Fibroblast of lung (primary cell): ENCODE results near the gene PRIM1. TPM values are rescaled to one million over a fixed set of nuclear protein-coding genes. Genes with fewer than 3 reads are reported as not detected.
"Not testable (repeated sequence)": the region's sequence is repeated elsewhere in the genome, so short reads cannot be mapped to it uniquely, and the experiment has no call there.

ENCODE experiments used
- DNase-seq, 2 donors: peaks; one replicate each; pipeline versions ENCODE4 v3.0.0 to v3.0.0-alpha.2; 2010; ENCODE audit warnings: low read depth in 2 of 2
- H2AFZ ChIP-seq: 2 replicates; pipeline ENCODE4 v1.5.1; 2012; ENCODE audit warnings: low read length, control low read depth, inconsistent platforms
- H3K27ac ChIP-seq: 2 replicates; pipeline ENCODE4 v1.5.1; 2011; ENCODE audit warnings: low read length, control low read depth; ENCODE audit not compliant: insufficient read depth
- H3K27me3 ChIP-seq: 2 replicates; pipeline ENCODE4 v1.5.1; 2011; ENCODE audit warnings: mild to moderate bottlenecking, low read length; ENCODE audit not compliant: control insufficient read depth, insufficient read depth
- H3K36me3 ChIP-seq: 2 replicates; pipeline ENCODE4 v1.5.1; 2011; ENCODE audit warnings: low read length; ENCODE audit not compliant: control insufficient read depth, insufficient read depth
- H3K4me1 ChIP-seq: 2 replicates; pipeline ENCODE4 v1.5.1; 2011; ENCODE audit warnings: low read length; ENCODE audit not compliant: control insufficient read depth, insufficient read depth; ENCODE audit errors: extremely low read depth
- H3K4me2 ChIP-seq: 2 replicates; pipeline ENCODE4 v1.5.1; 2011; ENCODE audit warnings: low read length, control low read depth; ENCODE audit not compliant: insufficient read depth; ENCODE audit errors: extremely low read depth
- H3K4me3 ChIP-seq, 4 experiments: fragments of 200-600 bp in 1 of 4; sonication (generic) in 1 of 4; replicated peaks in 1 of 4; 2 replicates each; pipeline ENCODE4 v1.5.1; 2011 to 2016; ENCODE audit warnings: low read length in 4 of 4, low read depth in 3 of 4, mild to moderate bottlenecking in 3 of 4, control low read depth in 2 of 4, inconsistent platforms in 1 of 4, mixed read lengths in 1 of 4; ENCODE audit not compliant: insufficient read depth in 1 of 4; ENCODE audit errors: control extremely low read depth in 1 of 4
- H3K79me2 ChIP-seq: 2 replicates; pipeline ENCODE4 v1.5.1; 2012; ENCODE audit warnings: mild to moderate bottlenecking, low read length, inconsistent platforms; ENCODE audit not compliant: control insufficient read depth, insufficient read depth
- H3K9ac ChIP-seq: 2 replicates; pipeline ENCODE4 v1.5.1; 2011; ENCODE audit warnings: mild to moderate bottlenecking, low read length, control low read depth; ENCODE audit not compliant: insufficient read depth
- H3K9me3 ChIP-seq: 2 replicates; pipeline ENCODE4 v1.5.1; 2012; ENCODE audit warnings: low read depth, low read length; ENCODE audit not compliant: control insufficient read depth, insufficient read depth
- H4K20me1 ChIP-seq: 2 replicates; pipeline ENCODE4 v1.5.1; 2011; ENCODE audit warnings: low read length; ENCODE audit not compliant: control insufficient read depth, insufficient read depth; ENCODE audit errors: extremely low read depth
- EZH2 ChIP-seq: IDR thresholded peaks from 2 replicates; pipeline ENCODE4 v1.5.1; 2012; ENCODE audit warnings: low read length, control low read depth, mild to moderate bottlenecking; ENCODE audit errors: missing control alignments
- polyA minus RNA-seq: library from RNA; depleted of rRNA, polyadenylated mRNA; stranded (reverse); fragments of >200 nt; gene quantifications from 2 replicates; pipeline ENCODE4 v1.2.3, GENCODE V29; 2011; ENCODE audit warnings: low replicate concordance
- polyA plus RNA-seq, 2 donors: library from polyadenylated mRNA; depleted of rRNA in 1 of 2; stranded (reverse) in 1 of 2; unstranded in 1 of 2; fragments of >200 nt; gene quantifications; 2 replicates each; pipeline ENCODE4 v1.2.1, GENCODE V29; 2011 to 2012; ENCODE audit warnings: missing spikeins in 1 of 2
- total RNA-seq: library from RNA; depleted of rRNA; stranded (reverse); fragments of >200 nt; gene quantifications from 2 replicates; pipeline ENCODE4 v1.2.1, GENCODE V29; 2014
- TF ChIP-seq, protein P1 (sequence below), 2 donors: IDR thresholded peaks in 1 of 2; conservative IDR thresholded peaks in 1 of 2; 1 replicate in 1 of 2; 2 replicates in 1 of 2; pipeline ENCODE4 v1.5.1; 2011 to 2012; ENCODE audit warnings: low read length in 2 of 2, control low read depth in 1 of 2, inconsistent platforms in 1 of 2, low read depth in 1 of 2, mild to moderate bottlenecking in 1 of 2

PRIM1 gene
- total RNA-seq (4.9 and 6.1 TPM in 2 replicates), polyA plus RNA-seq (7.1 and 22.6 TPM in 2 replicates), polyA minus RNA-seq (3.3 TPM in 1 of 2 replicates, not detected in the other)
- 4.0 and 11.5 TPM in 2 replicates for polyA plus RNA-seq (2012)

DNA sequence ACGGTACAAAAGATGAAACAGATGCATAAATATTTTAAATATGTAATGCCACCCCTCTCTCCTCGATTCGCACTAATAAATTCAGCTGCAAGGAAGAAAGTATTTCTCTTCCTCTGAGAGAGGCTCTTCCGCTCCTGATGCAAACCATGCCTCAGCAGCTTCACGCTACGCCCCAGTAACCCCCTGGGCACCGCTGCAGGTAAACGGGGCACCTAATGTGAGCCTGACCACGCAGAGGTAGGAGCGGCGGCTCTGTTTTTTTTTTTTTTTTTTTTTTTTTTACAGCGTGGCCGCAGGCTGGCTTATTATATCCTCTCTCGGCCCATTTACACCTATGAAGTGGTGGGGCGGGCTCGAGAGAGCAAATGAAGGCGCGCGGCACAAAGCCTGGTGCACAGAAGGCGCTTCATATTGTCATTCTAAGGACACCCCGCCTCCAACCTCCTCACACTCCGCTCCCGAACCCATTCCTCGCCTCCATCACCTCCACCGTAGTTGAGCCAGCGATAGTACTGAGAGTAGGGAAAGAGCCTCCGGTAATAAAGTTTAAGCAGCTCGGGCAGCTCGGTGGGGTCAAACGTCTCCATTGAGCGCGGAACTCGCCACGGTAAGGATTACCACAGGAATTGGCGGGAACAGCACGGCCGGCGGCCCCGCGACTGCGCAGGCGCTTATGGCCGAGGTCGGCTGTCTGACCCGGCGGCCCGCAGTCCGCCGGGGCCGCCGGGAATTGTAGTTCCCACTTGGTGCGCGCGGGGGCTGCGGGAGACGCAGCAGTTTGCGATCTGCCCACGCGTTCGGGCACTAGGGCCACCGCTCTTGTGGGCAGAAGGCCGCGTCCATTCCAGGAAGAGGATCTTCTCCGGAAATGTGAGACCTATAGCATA, at the start of gene PRIM1:
PRIM1 (minus strand) TSS at position 612 of the 887 bp plus-strand sequence; CDS start at position 587, 25 bp downstream.
- DNase-seq, result peak; percentile 70
- H3K27ac ChIP-seq, result peak within 1 kb of the TSS; percentile 70

GRCh38 chr12:56800221-56800620, 48.1 kb upstream of the PRIM1 start:
- H3K4me3 ChIP-seq, result no peak overlapping the region
- no peak overlapping the region for H3K27ac ChIP-seq
- no peak overlapping the region for H2AFZ ChIP-seq
- H3K4me2 ChIP-seq, result no peak overlapping the region
- H3K9ac ChIP-seq, result no peak overlapping the region
- no peaks in the 10 kb centered on the region for H3K4me1 ChIP-seq
- TF ChIP-seq, protein P1, sequence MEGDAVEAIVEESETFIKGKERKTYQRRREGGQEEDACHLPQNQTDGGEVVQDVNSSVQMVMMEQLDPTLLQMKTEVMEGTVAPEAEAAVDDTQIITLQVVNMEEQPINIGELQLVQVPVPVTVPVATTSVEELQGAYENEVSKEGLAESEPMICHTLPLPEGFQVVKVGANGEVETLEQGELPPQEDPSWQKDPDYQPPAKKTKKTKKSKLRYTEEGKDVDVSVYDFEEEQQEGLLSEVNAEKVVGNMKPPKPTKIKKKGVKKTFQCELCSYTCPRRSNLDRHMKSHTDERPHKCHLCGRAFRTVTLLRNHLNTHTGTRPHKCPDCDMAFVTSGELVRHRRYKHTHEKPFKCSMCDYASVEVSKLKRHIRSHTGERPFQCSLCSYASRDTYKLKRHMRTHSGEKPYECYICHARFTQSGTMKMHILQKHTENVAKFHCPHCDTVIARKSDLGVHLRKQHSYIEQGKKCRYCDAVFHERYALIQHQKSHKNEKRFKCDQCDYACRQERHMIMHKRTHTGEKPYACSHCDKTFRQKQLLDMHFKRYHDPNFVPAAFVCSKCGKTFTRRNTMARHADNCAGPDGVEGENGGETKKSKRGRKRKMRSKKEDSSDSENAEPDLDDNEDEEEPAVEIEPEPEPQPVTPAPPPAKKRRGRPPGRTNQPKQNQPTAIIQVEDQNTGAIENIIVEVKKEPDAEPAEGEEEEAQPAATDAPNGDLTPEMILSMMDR (conservative IDR thresholded peaks at IDR 0.05 in 1 of 2, IDR thresholded peaks at IDR 0.05 in 1 of 2; ENCODE audit: low read depth in 1 of 2, low read length in 2 of 2), result no peak
- no peak for TF ChIP-seq EZH2
- H3K36me3 ChIP-seq, result no peaks in the 10 kb centered on the region
- H3K79me2 ChIP-seq, result no peaks in the 10 kb centered on the region
- no peaks in the 10 kb centered on the region for H3K27me3 ChIP-seq
- H4K20me1 ChIP-seq, result no peaks in the 10 kb centered on the region
- DNase-seq, result no peak
- H3K9me3 ChIP-seq, result no peaks in the 10 kb centered on the region

More for the DNA sequence above, at the start of gene PRIM1:
- H3K4me3 ChIP-seq, result peak within 1 kb of the TSS; percentile 67 to 95 (median 82)
- H3K9ac ChIP-seq, result peak within 1 kb of the TSS; percentile 55
- H3K36me3 ChIP-seq, result no peaks in the 10 kb centered on the region
- H3K9me3 ChIP-seq, result no peaks in the 10 kb centered on the region
- peak within 1 kb of the TSS; percentile 95 for H3K4me2 ChIP-seq
- peaks cover 2% of the 10 kb centered on the region for H3K4me1 ChIP-seq
- H3K79me2 ChIP-seq, result peaks cover 1% of the 10 kb centered on the region
- H2AFZ ChIP-seq, result peak within 1 kb of the TSS; percentile 98
- H4K20me1 ChIP-seq, result no peaks in the 10 kb centered on the region
- H3K27me3 ChIP-seq, result no peaks in the 10 kb centered on the region
- TF ChIP-seq EZH2, result no peak
- TF ChIP-seq, protein P1 (conservative IDR thresholded peaks at IDR 0.05 in 1 of 2, IDR thresholded peaks at IDR 0.05 in 1 of 2; ENCODE audit: low read depth in 1 of 2, low read length in 2 of 2), result peak in 1 of 2 donors; percentile 25

DNA sequence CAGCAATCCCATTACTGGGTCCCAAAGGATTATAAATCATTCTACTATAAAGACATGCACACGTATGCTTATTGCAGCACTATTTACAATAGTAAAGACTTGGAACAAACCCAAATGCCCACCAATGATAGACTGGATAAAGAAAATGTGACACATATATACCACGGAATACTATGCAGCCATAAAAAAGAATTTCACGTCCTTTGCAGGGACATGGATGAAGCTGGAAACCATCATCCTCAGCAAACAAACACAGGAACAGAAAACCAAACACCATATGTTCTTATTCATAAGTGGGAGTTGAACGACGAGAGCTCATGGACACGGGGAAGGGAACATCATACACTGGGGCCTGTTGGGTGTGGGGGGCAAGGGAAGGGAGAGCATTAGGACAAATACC, 47.2 kb upstream of the PRIM1 start:
- H3K4me1 ChIP-seq, DNase-seq, H3K79me2 ChIP-seq, H3K4me3 ChIP-seq, H4K20me1 ChIP-seq, H3K36me3 ChIP-seq, H3K9ac ChIP-seq, H3K27ac ChIP-seq, H2AFZ ChIP-seq, H3K9me3 ChIP-seq, H3K4me2 ChIP-seq, H3K27me3 ChIP-seq: not testable (repeated sequence)

GRCh38 chr12:56795791-56796190, 43.7 kb upstream of the PRIM1 start:
- H3K9ac ChIP-seq, H3K4me3 ChIP-seq, H2AFZ ChIP-seq, H3K27me3 ChIP-seq, H3K27ac ChIP-seq, DNase-seq, H4K20me1 ChIP-seq, H3K4me1 ChIP-seq, H3K79me2 ChIP-seq, H3K4me2 ChIP-seq, H3K36me3 ChIP-seq, H3K9me3 ChIP-seq: not testable (repeated sequence)

DNA sequence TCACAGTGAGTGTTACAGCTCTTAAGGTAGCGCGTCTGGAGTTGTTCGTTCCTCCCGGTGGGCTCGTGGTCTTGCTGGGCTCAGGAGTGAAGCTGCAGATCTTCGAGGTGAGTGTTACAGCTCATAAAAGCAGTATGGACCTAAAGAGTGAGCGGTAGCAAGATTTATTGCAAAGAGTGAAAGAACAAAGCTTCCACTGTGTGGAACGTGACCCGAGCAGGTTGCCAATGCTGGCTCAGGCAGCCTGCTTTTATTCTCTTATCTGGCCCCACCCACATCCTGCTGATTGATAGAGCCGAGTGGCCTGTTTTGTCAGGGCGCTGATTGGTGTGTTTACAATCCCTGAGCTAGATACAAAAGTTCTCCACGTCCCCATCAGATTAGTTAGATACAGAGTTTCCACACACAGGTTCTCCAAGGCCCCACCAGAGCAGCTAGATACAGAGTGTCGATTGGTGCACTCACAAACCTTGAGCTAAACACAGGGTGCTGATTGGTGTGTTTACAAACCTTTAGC, 43.0 kb upstream of the PRIM1 start:
- not testable (repeated sequence) for H3K9me3 ChIP-seq, H3K79me2 ChIP-seq, H3K27ac ChIP-seq, H3K4me3 ChIP-seq, H3K9ac ChIP-seq, H4K20me1 ChIP-seq, H3K4me2 ChIP-seq, H3K27me3 ChIP-seq, H3K36me3 ChIP-seq, H3K4me1 ChIP-seq, H2AFZ ChIP-seq, DNase-seq
